GM18505 (cell line): Measurements from ENCODE around the gene RO60.
A peak's percentile ranks its signal among the peaks of the same experiment; 100 is the strongest.
"Not testable (repeated sequence)": the region's sequence is repeated elsewhere in the genome, so short reads cannot be mapped to it uniquely, and the experiment has no call there.

Experiments
- ATAC-seq: cut with Tn5 transposase; IDR thresholded peaks from one replicate; pipeline ENCODE4 v1.9.1; 2021; ENCODE audit not compliant: unreplicated experiment
- POLR2A ChIP-seq: IDR thresholded peaks from 4 replicates; pipeline ENCODE4 v1.6.1; 2011; ENCODE audit warnings: borderline replicate concordance; ENCODE audit not compliant: insufficient read depth, insufficient read length; ENCODE audit errors: extremely low read depth

RO60 gene

GRCh38 chr1:193040011-193040410 lies 19.4 kb upstream of the RO60 start:
- TF ChIP-seq POLR2A: no peak
- no peak for ATAC-seq

DNA sequence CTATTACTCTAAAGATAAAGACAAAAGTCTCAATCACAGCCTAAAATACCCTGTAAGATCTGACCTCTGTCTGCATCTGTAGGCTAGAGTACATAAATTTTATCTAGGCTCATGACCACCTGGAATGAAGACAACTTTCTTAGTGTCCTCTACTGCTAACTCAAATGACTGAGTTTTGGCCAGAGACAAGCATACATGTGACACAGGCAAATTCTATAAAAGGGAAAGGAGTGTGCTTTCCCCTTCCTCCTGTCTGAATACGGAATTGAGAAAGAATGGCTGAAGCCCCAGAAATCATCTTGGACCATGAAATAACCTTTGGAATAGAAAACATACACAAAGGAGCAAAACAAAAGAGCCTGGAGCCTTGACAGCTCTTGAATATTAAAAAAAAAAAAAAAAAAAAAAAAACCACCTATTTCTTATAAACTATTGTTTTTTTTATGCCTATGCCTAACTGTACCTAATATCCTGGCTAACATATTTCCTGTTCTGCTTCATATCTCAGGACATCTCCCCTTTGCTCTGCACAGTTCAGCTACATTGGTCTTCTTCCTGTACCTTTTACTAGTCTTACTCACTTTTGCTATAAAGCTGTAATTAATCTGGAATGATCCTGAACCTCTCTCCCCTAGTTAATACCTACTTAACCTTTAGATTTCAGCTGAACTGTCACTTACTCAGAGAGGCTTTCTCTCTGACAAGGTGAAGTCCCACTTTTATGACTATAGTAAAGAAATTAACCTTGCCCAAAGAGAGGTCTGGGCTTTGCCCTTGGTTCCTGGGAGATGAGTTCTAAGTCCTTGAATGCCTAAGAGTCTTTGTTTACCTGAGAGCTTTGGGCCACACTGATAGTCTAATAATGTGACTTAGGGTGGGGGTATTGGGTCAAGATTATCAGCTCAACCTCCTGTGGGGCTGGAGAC lies 16.4 kb upstream of the RO60 start:
- no peak for TF ChIP-seq POLR2A
- no peak for ATAC-seq

DNA sequence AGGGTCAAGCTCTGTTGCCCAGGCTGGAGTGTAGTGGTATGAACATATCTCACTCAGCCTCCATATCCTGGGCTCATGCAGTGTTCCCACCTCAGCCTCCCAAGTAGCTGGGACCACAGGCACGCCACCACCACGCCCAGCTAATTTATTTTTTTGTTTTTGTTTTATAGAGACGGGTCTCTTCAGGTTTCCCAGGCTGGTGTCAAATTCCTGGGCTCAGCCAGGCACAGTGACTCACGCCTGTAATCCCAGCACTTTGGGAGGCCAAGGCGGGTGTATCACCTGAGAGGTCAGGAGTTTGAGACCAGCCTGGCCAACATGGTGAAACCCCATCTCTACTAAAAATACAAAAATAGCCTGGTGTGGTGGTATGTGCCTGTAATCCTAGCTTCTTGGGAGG lies 10.5 kb upstream of the RO60 start:
- not testable (repeated sequence) for ATAC-seq

GRCh38 chr1:193054169-193054675 lies 5.2 kb upstream of the RO60 start:
- ATAC-seq: no peak
- TF ChIP-seq POLR2A: no peak

GRCh38 chr1:193058529-193059281 lies 707 bp upstream of the RO60 start:
- ATAC-seq: peak; percentile 35
- TF ChIP-seq POLR2A: peak; percentile 82

- TF ChIP-seq POLR2A: no peak
- no peak for ATAC-seq
Measured at GRCh38 chr1:193060115-193060403, 647 bp downstream of the RO60 start.

- ATAC-seq: no peak
Measured at GRCh38 chr1:193060406-193060805, 994 bp downstream of the RO60 start.

DNA sequence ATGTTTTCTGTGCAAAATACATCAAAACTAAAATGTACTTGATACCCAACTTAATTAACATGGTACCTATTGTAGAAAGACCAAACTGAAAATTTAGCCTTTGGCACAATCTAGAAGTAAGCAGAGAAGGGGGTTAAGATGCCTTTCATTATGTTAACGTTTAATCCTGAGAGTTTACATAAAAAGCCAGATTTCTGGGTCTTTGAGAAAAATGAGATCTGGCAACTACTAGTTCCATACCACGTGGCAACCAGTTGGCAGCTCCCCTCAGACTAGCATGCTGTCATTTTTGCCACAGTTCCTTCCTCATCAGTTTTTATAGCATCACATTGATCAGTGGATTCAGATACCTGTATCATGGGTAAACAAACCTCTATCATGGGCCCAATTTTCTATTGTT lies 1.5 kb downstream of the RO60 start:
- no peak for ATAC-seq
- TF ChIP-seq POLR2A: no peak

More at GRCh38 chr1:193060406-193060805, 994 bp downstream of the RO60 start:
- TF ChIP-seq POLR2A: no peak

DNA sequence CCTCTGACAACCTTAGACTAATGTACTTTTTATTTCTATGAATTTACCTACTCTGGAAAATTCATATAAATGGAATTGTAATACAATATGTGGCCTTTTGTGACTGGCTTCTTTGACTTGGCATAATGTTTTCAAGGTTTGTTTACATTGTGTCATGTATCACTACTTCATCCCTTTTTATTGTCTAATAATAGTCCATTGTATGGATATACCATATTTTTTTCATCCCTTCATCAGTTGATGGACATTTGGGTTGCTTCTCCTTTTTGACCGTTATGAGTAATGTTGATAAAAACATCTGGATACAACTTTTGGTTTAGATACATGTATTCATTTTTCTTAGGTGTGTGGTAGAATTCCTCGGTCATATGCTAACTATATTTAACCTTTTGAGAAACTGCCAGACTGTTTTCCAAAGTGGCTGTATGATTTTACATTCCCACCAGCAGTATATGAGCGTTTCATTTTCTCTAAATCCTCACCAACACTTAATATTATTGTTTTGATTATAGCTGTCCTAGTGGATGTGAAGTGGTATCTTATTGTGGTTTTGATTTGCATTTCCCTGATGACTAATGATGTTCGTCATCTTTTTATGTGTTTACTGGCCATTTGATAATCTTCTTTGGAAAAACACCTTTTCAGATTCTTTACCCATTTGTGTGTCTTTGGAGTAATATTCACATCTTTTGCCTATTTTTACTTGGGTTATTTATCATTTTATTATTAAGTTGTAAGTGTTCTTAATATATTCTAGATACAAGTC lies 3.5 kb downstream of the RO60 start:
- no peak for TF ChIP-seq POLR2A
- no peak for ATAC-seq

GRCh38 chr1:193065954-193066353 lies 6.5 kb downstream of the RO60 start:
- TF ChIP-seq POLR2A: no peak
- no peak for ATAC-seq

DNA sequence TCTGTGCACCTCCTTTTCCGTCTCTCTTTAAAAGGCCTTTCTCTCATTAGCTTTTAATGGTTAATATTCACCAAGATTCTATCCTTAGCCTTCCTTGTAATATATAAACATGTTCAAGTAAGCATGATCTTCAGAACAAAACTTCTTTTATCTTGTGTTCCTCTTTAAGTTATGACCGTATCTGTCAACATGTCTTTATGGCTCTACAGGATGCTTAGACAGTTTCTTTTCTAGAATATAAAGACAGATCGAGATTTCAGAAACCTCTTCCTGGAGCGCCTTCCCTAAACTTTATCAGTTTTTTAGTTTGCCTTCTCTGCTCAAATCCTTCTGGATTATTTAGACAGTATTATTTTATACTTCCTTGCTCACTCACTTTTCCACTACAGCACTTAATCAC lies 7.2 kb downstream of the RO60 start:
- TF ChIP-seq POLR2A: no peak
- ATAC-seq: no peak

GRCh38 chr1:193068013-193068412 lies 8.6 kb downstream of the RO60 start:
- no peak for TF ChIP-seq POLR2A
- ATAC-seq: no peak

DNA sequence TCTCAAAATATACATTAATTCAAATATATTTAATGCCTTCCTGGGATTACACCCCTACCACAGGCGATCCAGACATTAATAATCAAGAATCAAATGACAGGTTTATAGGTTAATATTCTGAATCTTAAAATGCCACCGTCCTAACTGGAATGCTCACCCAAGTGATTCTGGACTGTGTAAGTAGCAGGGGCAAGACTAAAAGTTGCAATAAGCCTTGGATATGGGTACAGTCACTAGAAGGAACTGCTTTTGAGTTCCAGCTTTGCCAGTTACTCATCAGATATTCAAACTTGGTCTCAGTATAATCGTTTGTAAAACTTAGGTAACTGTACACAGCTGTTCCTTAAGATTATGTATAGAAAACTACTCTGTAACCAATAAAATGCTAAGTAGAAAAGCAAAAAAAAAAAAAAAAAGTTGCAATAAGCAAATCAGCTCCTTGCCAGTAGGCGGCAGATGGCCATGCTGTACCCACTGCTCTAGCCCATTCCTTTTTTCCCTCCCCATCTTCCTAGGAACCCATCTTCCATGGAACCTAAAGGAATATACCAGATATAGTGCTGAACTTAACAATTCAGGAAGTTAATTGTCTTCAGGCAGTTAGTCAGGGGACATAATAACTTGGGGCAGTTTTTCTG lies 10.5 kb downstream of the RO60 start:
- ATAC-seq: no peak
- TF ChIP-seq POLR2A: no peak
